Measurements from ENCODE around the gene APC2.
"Not testable (repeated sequence)": the region's sequence is repeated elsewhere in the genome, so short reads cannot be mapped to it uniquely, and the experiment has no call there.

GRCh38 chr19:1420085-1420484, 29.8 kb upstream of the APC2 start:
- not testable (repeated sequence) for TF ChIP-seq CTCF (IDR thresholded peaks at IDR 0.05); POLR2AphosphoS5 (IDR thresholded peaks at IDR 0.05; ENCODE audit: insufficient read depth in 1 of 2, low read depth in 1 of 2)
